HG03460 (cell line): ENCODE data around the gene MGAT4A.
"Not testable (repeated sequence)": the region's sequence is repeated elsewhere in the genome, so short reads cannot be mapped to it uniquely, and the experiment has no call there.

Source experiments
- ATAC-seq: cut with Tn5 transposase; IDR thresholded peaks from one replicate; pipeline ENCODE4 v1.9.1; 2021; ENCODE audit not compliant: unreplicated experiment

The MGAT4A gene

DNA sequence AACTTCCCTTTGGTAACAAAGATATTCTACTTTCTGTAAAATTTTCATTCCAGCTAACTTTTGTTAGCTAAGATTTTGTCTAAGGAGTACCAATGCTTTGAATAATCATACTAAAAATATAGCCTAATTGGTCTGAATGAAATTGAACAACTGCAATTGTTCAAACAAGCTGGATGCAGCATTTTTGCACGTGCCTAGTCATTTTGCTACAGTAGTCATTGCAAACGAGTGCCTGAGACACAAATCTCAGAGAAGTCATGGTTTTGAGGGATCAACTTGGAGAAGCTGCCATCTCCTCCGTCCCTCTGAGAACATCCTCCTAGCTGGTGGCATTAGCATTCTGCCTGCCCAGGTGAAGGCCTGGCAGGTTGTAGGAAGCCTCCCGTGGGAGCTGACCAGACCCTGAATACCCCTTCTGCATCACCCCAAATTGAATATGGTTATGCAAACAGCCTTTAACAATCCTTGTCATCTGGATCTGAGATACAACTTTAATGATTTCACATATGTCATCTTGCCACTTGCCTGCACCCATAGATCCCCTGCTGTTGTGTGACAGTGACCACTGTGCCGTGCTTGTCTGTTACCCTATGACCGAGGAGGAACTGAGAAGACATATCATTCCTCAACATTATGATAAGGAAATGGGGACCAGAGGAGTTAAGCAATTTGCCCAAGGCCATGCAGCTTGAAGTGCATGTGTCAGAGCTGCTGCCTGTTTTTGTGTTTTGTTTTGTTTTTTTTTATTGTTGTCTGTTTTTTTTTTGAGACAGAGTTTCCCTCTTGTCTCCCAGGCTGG lies 29.1 kb upstream of the MGAT4A start:
- ATAC-seq = no peak

DNA sequence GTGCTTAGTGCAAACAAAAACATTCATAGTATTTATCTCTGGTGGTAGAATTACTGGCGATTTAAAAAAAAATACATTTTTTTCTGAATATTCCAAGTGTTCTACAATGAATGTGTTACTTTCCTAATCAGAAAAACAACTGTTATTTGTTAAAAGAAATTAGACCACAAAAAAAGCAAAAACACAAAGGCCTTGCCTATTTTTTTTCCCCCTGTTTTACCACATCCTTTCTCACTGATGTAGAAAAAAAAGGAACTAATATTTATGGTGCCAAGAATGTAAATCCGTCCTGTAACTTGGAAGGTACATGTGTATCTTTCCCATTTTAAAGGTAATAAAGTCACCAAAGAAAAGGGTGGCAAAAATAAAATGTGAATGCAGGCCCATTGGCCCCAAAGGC lies 28.4 kb upstream of the MGAT4A start:
- no peak for ATAC-seq

DNA sequence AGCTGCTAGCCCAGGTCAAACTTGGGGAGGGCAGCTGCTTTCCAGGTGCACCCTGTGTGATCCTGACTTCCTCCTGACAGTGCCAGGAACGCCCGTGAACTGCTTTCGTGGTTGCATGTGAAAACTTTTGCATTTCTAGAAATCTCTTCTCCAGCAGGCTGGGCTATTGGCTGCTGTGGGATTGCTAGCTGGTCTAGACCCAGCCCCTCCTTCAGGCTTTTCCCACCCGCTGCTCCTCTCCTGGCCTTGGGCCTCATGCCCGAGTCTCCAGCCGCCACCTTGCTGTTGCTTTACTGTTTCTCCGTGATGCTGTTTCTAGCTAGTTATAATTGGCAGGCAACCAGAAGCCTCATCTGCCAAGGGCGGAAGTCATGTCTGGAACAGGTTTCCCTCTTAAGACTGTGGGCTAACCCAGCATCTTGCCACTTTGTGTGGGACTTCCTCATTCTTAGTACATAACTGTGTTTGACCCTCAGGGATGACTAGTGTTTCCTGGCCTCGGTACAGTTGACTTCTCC lies 27.0 kb upstream of the MGAT4A start:
- peak; percentile 83 for ATAC-seq

DNA sequence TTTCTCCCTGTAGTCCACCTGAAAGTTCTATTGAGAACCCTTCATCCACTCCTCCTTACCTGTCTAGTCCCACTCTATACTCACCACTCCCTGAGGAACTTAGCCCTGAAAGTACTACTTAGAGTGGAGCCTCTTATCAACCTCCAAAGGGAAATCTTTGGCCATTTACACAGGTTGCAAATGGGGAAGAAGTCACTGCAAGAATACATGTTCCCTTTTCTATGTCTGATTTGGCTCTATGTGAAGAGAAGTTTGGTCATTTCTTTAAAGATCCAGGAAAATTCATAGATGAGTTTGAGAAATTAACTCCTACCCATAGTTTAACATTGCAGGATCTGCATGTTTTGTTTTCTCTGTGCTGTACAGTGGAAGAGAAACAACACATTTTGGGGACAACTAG lies 22.9 kb upstream of the MGAT4A start:
- ATAC-seq = no peak

DNA sequence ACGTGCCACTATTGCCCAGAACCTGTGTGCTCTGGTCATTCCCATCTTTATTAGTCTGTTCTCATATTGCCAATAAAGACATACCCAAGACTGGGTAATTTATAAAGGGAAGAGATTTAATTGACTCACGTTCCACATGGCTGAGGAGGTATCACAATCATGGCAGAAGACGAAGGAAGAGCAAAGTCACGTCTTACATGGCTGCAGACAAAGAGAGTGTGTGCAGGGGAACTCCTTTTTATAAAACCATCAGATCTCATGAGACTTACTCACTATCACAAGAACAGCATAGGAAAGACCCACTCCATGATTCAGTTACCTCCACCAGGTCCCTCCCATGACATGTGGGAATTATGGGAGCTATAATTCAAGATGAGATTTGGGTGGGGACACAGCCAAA lies 21.8 kb upstream of the MGAT4A start:
- not testable (repeated sequence) for ATAC-seq

DNA sequence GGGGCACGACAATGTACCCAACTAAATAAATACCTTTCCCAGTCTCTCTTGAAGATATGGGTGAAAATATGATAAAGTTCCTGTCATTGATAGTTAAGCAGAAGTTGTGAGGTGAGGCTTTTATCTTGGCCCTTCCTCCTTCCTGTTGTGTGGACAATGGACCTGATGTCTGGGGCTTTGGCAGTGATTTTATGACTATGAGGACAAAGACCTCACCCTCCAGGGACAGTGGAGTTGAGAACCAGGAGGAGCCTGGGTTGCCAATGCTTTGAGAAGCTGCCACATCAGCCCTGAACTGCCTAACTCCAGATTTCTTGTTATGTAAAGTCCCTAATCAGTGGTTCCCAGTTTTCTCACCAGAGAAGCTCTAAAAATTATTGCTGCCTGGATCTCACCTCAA lies 20.8 kb upstream of the MGAT4A start:
- no peak for ATAC-seq

DNA sequence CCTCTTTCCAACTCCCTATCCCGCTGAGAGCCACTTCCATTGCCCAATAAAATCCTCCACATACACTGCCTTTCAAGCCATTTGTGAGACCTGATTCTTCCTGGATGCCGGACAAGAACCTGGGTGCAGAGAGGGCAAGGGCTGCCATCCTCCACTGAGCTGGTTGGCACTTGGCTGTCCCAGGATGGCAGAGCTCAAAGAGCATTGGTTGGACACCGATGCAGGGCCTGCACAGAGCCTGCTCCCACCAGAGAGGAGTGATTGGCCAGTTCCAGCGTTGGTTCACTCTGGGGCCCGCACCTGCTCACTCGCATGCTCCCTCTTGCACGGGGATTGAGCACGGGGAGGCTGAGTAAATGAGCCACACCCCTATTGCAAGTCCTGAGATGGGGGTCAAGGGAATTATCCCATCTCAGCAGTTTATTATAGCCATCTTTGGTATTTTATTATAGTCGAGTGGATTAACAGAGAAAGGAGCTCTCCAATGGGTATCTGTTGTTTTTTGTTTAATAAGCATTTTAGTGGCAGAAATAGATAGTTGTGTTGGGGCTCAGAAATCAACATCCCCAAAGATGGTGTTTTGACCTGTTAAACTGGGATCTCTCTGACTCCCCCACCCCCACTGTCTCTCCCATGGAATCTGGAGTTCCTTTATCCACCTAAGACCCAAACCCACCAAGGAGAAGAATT lies 19.8 kb upstream of the MGAT4A start:
- no peak for ATAC-seq

DNA sequence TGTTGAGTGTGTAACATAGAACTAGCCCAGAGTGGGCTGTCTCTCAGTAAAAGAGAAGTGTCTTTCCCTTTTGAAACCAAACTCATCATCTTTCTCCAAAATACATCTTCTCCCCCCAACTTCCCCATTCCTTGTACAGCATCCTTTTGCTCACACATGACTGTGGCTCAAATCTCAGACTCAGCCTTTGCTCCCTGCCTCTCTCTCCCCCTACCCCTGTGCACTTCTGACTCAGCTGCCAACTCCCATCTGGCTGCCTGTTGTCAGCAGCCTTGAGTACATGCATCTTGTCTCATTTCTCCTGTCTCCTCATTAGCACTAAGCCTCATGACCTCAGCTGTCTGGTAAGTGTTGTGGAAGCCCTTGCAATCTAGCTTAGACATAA lies 18.1 kb upstream of the MGAT4A start:
- ATAC-seq = no peak

DNA sequence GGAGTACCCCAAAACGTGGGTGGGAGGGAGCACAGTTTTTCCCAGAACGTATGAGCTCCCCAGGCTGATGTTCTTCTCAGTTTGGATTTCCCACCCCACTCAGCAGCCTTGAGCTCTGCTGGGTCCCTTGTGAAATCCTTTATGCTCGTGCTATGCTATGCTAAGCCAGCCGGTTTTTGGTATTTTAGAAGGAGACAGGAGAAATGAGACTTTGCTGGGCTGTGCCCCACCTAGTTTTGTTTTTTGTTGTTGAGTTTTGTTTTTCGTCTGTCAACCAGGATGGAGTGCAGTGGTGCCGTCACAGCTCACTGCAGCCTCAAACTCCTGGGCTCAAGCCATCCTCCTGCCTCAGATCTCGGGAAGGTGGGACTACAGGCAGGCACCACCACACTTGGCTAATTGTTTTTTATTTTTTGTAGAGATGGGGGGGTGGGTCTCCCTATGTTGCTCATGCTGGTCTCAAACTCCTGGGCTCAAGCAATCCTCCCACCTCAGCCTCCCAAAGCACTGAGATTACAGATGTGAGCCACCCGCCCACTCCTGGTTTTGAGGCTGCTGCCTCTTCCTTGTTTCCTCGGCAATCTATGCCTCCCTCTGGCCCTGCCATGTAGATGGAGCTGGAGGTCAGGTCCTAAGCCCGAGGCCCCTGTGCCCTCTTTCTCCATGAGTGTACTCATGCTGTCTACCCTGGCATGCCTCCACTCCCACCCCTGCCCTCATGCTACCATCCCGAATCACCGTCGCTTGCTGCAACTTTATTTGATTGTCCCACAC lies 17.5 kb upstream of the MGAT4A start:
- ATAC-seq = no peak

DNA sequence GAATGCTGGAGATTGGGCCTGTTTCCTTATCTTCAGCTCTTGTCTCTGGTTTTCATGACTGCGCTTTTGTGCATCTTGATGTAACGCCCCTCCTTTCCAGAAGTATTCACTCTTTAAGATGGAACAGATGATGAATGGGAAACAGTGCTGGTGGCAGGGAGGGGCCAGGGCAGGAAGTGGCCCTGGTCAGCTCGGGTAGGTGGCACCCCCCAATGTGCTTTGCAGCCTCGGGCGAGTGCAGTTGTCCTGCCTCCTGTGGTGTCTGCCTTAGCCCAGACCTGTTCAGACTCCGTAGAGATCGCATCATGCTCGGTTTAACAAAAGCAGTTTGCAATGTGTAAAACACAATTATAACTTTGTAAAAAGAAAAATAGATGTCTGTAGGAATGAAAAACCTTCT lies 17.0 kb upstream of the MGAT4A start:
- ATAC-seq = no peak

DNA sequence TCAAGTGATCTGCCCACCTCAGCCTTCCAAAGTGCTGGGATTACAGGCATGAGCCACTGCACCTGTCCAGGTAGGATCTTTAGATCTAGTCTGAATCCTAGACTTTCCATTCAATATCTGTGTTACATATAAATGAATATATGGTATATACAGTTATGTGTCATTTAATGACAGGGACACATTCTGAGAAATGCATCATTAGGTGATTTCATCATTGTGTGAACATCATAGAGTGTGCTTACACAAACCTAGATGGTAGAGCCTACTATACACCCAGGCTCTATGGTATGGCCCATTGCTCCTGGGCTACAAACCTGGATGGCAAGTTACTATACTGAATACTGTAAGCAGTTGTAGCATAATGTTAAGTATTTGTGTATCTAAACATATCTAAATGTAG lies 15.5 kb upstream of the MGAT4A start:
- no peak for ATAC-seq

DNA sequence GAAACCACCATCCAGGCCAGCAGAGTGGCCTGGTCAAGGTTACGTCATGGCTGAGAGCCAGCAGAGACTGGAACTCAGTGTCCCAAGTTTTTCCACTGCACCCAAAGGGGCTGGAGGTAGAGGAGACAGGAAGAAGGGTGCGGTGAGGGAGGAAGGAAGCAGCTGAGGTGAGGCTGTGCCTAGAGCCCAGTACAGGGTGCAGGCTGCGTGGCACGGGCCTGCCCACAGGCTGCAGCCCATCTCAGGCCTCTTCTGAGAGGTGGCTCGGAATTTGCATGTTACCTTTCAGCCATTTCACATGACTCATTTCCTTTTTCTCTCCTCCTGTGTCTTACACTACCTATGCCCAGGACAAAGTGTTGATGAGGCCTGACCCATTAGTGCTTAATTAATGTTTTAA lies 13.7 kb upstream of the MGAT4A start:
- no peak for ATAC-seq

DNA sequence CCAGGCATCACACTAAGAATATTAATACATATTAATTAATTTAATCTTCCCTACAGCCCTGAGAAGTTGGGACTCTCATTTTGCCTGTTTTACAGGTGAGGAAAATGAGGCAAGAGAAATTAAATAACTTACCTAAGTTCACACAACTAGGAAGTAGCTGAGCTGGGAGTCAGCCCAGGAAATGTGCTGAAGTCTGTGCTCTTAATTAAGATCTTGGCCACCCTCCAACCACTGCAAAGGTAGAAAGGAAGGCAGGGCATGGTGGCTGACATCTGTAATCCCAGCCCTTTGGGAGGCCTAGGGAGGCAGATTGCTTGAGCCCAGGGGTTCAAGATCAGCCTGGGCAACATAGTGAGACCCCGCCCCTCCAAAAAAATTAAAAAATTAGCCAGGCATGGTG lies 12.9 kb upstream of the MGAT4A start:
- ATAC-seq = no peak

DNA sequence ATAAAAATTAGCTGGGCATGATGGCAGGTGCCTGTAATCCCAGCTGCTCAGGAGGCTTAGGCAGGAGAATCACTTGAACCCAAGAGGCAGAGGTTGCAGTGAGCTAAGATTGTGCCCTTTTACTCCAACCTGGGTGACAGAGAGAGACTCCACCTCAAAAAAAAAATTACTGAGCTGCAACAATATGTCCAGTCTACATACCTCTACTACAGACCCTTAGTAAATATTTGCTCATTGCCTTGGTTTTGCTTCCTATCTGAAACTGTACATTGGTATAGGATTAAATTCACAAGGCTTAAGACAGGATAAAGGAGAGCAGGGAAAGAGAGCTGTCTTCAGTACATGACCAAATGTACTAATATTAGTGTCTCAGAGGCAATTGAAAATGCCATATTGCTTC lies 8.1 kb upstream of the MGAT4A start:
- ATAC-seq = no peak

DNA sequence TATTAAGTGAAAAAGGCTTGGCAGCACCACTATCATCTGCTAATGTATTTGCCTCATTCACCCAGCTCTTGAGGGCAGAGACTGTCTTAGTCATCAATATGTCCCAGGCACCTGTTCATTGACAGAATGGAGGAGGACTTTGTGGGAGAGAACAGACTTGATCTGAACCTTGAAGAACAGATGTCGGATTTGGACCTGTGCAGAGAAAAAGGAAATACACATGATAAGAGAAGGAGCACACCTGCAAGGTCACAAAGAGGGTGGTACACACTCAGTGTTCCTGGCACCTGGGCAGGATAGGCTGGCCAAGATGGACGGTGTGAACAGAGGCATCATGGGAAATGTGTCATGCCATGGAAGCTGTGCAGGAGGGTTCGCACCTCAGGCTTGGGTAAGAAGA lies 7.4 kb upstream of the MGAT4A start:
- ATAC-seq = no peak

DNA sequence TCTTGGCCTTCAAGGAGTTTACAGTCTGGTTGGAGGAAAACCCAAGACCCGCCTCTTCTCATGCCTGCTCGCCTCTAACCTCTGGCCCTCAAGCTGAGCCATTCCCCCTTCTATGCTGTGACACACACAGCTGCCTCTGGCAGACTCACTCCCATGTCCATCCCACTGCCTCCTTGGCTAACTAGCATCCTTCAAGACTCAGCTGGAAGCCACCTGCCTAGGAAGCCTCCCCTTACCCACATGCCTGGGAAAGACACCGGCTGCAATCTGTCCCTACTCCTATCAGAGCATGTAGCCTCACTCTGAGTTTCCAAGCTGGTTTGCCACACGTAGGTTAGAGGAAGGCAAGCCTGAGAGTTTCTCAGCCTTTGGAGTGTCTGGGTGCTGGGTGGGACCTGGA lies 6.9 kb upstream of the MGAT4A start:
- no peak for ATAC-seq

DNA sequence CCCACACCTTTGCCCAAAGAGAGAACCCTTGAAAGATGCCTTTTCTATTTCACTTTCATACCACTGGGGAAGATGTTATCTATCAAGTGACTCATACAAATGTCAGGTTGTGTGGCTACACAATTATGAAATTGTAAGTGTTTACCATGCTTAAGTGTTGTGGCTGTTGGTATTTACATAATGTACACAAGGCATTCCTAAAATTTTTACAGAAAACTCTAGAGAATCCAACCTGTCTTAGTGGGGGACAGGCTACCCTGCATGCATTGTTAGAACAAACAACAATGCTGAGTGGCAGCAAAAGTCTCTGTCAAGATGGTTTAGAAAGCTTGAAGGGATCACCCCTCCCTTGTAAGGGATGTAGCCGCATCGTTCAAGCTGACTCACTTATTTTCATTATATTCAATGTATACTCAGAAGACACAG lies 5.5 kb upstream of the MGAT4A start:
- no peak for ATAC-seq

DNA sequence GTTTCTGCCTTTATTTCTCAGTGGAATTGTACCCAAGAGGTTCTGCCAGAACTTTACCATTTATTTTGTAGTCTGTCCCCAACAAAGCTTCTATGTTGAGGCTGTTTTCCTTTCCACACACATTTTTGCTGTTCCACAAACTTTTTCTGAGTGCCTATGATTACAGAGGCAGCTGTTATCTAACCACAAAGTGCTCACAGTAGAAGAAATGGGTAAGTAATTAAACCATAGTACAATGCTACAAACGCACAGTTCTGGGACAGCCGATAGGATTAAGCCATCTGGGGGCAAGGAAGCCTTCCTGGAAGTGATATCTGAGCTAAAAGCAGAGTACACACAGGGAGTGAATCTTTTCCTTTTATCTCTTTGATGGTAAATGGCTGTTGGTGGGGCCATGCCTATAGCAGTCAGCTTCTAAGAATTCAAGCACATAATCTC lies 3.9 kb upstream of the MGAT4A start:
- no peak for ATAC-seq

DNA sequence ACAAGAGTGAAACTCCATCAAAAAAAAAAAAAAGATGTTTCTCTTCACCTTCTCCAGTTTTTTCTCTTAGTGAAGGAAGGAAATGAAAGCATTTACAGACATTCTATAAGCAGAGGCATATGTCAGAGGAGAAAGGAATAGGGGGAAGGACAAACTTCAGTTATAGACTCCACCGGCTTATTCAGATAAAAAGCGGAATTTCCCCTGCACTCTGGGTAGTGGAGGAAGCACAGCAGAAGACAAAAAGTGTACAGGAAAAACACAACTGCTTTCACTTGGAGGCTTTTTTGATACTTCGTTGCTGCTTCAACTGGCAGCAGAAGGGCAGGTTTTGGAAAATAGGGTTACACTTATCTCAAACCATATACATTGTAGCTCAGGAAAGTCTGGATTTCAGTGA lies 3.2 kb upstream of the MGAT4A start:
- no peak for ATAC-seq

DNA sequence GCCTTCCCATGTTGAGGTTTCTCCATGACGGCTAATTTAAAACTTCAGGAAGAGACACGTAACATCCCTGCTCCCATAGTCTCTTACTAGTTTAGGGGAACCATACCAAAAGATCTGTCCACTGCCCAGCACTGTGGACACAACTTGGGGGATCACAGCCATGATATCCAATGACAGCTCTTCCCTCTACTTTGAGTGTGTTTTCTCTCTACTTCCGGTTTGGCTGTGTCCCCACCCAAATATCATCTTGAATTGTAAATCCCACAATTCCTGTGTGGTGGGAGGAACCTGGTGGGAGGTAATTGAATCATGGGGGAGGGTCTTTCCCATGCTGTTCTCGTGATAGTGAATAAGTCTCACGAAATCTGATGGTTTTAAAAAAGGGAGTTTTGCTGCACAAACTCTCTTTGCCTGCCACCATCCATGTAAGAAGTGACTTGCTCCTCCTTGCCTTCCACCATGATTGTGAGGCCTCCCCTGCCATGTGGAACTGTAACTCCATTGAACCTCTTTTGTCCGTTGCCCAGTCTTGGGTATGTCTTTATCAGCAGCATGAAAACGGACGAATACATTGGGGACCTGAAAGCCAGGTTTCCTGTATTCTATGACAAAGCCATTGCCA lies 1.6 kb upstream of the MGAT4A start:
- ATAC-seq = no peak

DNA sequence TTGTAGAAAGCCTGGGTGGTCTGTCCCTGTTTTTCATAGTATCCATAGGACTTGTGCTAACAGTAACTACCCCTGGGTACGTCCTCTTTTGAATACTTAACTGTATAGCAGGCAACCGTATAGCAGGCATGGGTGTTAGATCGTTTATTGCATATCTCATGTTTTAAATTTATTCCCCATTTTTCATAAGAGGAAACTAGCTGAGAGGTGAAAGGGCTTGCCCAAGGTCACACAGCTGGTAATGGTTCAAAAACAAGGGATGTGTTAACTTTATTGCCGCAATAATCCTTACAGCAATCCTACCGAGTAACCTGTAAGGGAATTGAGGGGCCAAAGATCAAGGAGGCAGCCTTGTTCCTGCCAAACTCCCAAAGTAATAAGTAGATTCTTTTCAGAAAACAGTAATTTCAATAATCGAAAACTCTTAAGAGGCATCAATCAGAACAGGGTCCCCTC lies 990 bp upstream of the MGAT4A start:
- no peak for ATAC-seq
